NCI-H69 (cell line): Measurements from ENCODE around the gene GOLGA7B.

Experiments
- DNase-seq: peaks from one replicate; lab custom pipeline; 2025; lab: John Stamatoyannopoulos, UW

Gene GOLGA7B

DNA sequence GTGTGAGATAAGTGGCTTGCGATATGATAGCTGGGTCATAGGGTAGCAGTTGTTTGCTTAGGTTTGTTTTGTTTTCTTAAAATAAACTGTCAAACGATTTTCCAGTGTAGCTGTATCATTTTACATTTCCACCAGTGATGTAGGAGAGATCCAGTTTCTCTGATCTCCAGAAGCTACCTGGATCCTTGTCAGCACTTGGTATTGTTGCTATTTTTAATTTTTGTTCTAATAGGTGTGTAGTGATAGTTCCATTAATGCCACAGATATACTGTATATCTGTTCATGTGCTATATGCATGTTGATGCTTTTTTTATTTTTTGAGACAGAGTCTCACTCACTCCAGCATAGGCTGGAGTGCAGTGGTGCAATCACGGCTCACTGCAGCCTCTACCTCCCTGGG, 44.4 kb downstream of the GOLGA7B start:
- no peak for DNase-seq

DNA sequence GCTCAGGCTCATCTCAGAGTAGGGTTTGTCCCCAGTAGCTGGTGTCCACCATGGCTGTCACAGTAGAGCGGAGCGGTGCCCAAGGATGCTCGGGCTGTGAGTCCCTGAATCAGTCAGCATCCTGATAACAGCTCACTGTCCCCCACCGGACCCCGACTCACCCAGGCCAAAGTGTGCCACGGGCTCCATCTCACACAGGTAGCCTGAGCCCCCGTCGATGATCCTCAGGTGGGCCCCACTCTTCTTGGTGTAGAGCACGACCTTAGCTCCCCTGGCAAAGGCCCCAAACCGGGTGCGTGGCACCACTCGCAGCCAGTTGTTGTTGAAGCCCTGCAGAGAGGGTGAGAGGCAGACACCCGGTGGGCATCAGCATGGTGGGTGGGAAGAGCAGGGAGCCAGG, 45.4 kb downstream of the GOLGA7B start:
- DNase-seq = no peak

DNA sequence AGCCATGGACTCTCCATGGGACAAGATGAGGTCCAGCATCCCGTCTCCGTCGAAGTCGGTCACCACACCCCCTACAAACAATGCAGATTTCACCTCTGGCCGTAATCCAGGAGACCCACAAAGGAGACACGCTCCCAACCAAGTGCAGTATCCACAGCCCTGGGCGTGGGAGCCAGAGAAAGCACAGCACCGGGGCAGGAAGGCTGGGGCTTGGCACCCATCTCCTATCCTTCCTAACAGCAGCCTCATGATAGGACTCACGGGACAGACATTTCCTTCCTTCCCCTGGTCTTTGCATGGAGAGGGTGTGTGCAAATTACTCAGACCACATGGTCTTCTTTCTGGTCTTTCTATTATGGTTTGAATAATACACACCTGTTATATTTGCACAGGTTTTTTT, 46.3 kb downstream of the GOLGA7B start:
- peak; percentile 24 for DNase-seq

GRCh38 chr10:97896756-97897358, 47.2 kb downstream of the GOLGA7B start:
- DNase-seq = peak; percentile 40

DNA sequence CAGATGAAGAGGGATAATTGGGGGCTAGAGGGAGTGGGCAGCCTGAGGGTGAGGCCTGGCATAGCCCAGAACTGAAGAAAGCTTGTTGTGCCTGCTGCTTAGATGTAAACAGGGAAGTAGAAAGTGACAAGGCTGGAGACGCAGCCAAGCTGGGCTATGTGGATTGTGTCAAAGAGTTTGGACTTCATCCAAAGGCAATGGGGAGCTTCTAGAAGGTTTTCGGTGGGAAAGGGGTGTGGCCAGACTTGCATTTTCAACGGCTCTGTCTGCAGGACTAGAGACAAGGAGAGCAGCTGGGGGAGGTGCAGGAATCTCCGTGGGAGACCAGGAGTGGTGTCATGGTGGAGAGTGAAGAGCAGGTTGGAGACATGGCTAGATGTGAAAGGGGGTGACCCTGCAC, 48.8 kb downstream of the GOLGA7B start:
- peak; percentile 73 for DNase-seq

DNA sequence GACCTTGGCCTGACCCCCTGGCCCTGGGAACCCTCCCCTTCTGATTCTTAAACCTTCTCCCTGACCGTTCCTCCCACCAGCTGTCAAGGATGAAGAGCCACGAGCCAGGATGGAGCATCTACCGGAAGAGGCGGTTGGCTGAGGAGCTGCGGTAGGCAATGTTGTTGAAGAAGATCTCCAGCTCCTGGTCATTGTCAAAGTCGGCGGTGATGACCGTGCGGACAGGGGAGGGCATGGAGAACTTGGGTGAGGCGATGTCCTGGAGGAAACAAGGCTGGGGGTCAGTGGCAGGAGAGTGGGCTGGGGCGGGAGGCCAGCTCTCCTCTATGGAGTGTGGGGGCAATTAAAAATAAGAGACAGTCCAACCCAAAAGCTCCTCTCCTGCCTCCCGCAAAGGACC, 51.7 kb downstream of the GOLGA7B start:
- no peak for DNase-seq

DNA sequence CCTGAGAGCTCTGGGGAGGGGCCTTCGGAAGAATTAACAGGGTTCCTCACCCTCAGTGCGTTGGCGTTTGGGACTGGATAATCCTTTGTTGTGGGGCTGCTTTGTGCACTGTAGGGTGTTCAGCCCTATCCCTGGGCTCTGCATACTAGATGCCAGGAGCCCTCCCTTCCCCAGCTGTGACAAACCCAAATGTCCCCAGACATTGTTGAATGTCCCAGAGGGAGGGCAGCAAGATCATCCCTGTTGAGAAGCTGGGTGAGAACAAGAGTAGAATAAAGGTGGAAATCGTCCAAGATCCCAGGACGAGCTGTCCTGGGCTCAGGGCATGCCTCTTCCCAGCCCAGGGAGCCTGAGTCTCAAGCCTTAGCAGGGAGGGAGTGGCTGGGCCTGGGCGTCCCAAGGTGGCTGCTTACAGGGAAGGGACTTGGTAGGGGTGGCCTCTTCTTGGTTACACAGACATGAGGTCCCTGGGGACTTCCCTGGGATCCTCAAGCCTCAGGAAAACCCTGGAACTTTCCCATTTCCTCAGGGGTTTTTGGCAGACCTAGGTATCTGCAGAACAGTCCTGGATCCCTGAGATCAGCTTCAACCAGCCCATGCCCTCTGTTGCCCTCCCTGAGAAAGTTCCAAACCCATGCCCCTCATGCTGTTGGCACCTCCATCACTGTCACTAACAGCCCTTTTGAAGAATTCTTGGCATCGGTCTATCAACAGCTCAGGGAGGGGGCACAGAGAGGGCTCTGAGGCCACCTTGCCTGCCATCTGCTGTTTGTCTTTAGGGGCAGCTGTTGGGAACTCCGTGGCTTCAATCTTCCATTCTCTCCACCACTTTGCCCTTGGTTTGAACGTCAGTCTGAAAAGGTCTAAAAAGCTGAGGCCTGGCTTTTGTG, 53.7 kb downstream of the GOLGA7B start:
- DNase-seq = peak; percentile 73

GRCh38 chr10:97904018-97904381, 54.4 kb downstream of the GOLGA7B start:
- DNase-seq = peak; percentile 63

- DNase-seq = no peak
Measured at GRCh38 chr10:97904576-97904975, 54.9 kb downstream of the GOLGA7B start.

DNA sequence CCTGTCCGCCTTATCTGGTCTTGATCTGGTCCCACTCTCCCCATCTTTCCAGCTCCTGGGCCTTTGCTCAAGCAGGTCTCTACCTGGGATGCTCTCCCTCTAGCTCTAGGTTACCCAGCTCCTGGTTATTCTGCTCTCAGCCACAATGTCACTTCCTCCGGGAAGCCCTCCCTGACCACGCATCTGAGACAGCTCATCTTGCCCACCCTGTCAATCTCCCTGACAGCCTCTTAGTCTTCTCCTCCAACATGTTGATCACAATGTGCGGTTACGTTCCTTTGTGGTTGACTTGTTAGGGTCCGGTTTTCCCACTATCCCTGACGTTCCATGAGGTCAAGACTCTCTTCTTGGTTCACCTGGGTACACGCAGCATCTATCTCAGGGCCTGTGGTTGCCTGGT, 55.6 kb downstream of the GOLGA7B start:
- no peak for DNase-seq

DNA sequence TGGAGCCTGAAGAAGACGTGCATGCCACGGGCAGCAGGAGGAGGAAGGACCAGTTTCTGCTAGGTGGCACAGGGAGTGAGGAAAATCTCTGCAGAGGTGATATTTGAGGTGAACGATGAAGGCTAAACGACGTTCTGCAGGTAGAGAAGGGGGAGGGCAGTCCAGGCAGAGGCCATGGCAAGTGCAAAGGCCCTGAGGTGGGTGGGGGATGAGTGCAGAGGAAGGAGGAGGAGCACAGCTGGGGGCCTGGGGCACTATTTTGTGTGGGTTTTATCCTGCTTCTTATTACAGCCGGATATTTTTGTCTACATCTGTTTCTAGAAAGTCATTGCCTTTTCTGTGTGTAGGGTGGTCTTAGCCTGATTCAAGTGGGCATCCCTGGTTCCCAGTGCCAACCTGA, 57.6 kb downstream of the GOLGA7B start:
- DNase-seq = no peak

DNA sequence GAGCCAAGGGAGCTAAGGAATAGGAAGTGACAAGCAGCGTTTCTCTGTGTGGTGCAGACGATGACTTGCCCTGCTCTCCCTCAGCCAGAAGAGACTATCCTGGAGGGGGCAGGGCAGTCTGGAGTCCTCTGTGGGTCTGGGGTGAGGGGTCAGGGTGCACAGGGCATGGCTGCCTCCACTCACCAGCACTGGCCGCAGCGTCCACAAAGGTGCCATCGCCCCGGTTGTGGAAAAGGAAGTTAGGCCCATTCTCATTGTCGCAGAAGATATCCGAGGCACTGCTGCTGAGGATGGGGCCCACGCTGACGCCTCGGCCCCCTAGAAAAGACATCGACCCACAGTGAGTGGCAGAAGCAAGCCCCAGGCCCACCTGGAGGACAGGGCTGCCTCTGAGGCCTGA, 58.2 kb downstream of the GOLGA7B start:
- no peak for DNase-seq

GRCh38 chr10:97910661-97911060, 61.0 kb downstream of the GOLGA7B start:
- DNase-seq = peak; percentile 23

- DNase-seq = peak; percentile 92
Measured at GRCh38 chr10:97911217-97911616, 61.6 kb downstream of the GOLGA7B start.

DNA sequence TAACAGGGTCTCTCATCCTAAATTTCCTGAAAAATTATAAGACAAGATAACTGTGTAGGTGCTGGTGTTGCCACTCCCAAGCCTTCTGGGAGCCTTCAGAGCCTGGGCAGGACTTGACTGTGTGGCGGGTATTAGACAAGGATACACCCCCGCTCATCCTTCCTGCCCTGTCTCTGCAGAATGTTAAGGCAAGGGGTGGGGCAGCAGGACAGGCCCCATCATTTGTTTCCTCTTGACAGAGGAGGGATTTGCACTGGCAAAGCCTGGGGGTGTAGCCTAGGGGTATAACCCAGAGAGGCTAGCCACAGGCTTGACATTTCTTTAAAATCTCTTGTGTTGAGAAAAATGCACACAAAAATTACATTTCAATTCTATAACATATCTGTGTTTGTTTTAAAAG, 63.5 kb downstream of the GOLGA7B start:
- DNase-seq = peak; percentile 19

DNA sequence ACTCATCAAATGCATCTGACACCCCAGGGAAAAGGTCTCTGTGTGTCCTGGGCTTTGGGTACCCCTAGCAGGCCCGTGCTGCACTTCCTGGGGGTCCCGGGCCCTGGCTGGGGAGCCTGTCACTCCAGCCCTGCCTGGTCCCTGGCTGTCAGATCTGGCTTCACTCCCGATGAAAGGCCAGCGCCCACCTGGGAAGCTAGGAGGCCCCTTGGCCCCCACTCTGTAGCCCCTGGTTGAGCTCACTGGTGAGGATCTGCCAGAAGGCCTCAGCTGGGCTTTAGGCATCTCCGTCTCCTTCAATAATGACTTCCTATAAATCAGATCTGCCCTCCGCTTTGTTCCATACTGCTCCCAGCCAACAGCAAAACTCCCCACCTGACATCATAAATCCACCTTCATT, 64.0 kb downstream of the GOLGA7B start:
- peak; percentile 70 for DNase-seq

DNA sequence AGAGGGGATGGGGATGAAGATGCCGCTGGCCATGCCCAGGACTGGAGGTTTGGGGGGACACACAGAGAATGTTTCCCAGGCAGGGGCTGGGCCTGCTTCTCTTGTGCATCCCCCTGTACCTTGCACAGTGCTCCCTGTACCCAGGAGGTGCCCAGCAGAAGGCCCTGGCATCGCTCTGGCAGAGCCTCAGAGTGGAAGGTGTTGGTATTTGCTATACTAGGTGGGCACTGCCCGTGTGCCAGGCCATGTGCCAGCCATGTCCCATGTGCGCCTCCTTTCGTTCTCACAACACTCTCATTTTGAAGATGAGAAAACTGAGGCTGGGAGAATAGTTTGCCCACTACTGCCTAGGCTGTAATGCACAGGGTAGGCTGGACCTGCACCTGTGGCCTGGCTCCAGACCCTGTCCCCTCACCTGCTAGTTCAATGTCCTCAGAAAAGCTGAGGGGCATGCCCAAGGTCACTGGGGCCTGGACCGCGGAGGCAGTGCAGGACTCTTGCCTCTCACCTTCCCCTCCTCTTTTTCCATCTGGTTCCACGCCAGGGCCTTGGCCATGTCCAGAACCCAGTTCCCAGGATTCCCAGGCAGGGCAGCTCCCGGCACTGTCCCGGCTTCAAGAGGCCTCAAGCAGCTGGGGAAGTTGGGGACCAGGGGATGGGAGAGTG, 64.7 kb downstream of the GOLGA7B start:
- DNase-seq = no peak

DNA sequence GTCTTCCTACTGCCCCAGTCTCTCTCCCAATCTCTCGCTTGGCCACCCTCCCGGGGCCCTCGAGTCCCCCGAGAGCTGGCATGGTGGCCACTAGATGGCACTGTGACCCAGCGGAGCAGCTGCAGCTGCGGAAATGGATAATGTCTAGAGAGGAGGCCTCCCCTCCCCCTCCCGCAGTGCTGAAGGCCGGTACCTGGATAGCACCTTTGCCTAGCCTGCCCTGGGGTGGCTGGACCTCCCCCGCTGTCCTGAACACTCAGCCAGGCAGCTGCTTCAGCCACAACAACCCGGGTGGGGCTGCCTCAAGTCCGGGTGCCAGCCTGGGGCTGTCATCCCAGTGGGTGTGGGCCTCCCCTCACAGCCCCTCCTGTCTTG, 65.2 kb downstream of the GOLGA7B start:
- DNase-seq = peak; percentile 77

GRCh38 chr10:97915346-97916131, 65.9 kb downstream of the GOLGA7B start:
- DNase-seq = peak; percentile 46

DNA sequence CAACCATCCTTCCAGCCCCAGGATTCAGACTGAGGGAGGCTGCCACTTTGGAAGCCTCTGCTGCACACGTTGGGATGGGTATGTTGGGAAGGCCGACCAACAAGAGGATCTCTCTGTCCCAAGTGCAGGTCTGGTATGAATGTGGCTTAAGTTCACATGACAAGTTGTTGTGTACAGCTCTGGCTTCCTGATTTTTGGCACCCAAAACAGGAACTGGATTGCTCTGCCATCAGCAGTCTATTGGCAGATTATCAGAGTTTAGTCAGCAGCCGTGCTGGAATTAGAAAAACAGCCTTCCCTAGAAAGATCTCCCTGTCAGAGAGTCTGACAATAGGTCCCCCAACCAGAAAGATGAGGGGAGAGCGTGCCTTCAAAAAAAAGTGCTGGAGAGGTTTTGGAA, 66.9 kb downstream of the GOLGA7B start:
- no peak for DNase-seq

- peak; percentile 11 for DNase-seq
Measured at GRCh38 chr10:97919012-97919411, 69.4 kb downstream of the GOLGA7B start.

GRCh38 chr10:97920865-97921264, 71.2 kb downstream of the GOLGA7B start:
- peak; percentile 9 for DNase-seq
